Stimulated activated CD4-positive, alpha-beta T cell treated with anti-CD3 and anti-CD28 coated beads, Interleukin-1b, Interleukin-23, amount 100 ng/mL, for 48 hours (primary cell): ENCODE measurements around the gene FHDC1.

Source experiments
- DNase-seq: peaks from one replicate; pipeline ENCODE4 v3.0.0-alpha.2; 2020

FHDC1 gene

DNA sequence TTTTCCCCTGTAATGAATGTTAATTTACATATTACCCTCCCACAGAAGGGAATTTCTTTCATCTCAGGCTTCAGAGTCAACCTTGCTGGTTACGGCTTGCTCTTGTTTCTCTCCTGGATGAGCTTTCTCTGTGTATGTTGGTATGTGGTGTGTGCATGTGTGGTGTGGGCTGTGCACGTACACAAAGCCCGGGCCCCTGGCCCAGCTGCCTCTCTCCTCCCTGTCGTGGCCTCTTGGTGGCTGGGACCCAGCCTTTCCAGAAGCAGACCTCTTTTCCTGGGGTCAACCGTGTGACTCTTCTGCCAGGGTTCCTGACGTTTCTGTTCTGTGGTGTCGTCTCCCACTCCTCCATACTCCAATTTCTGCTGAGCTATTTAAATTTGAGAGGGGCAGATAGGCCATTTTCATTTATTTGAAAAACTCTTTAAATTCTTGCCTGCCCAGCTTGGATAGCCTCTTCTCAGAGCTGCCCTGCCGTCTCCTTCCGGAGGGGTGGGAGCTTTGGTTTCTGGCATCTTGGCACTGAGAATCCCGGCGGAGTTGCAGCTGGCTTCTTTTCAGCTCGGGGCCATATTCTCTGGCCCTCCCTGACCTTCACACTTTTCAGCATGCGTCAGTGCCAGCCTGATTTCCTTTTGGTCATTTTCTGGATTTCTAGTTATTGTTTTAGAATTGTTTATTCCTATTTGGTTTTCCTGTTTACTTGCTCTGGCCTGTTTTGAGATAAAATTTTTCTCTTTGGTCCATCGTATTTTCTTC, 25.1 kb downstream of the FHDC1 start:
- DNase-seq: no peak

- no peak for DNase-seq
These were observed 25.6 kb downstream of the FHDC1 start for GRCh38 chr4:152961773-152962115.

DNA sequence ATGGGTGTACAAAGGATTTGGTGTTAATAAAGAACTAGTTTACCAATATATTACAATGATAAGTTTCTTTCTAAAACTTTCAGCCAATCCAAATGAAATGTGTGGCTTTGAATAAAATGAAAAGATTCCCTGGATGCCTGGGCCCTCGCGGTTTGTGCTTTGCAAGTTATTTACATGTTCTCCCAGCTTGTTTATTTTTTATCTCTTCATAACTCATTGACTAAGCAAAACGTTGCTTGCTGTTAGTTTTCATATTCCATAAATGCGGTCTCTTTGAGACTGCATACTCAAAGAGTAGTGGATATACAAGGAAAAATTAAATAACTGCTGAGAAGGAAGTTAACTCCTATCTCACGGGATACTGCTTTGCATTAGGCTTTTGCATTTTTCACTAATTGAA, 26.0 kb downstream of the FHDC1 start:
- DNase-seq: no peak

- no peak for DNase-seq
These were observed 28.2 kb downstream of the FHDC1 start for GRCh38 chr4:152964335-152964734.

GRCh38 chr4:152965611-152966010, 29.5 kb downstream of the FHDC1 start:
- DNase-seq: no peak

- no peak for DNase-seq
These were observed 31.8 kb downstream of the FHDC1 start for GRCh38 chr4:152967907-152968306.

GRCh38 chr4:152968806-152969394, 32.8 kb downstream of the FHDC1 start:
- no peak for DNase-seq

DNA sequence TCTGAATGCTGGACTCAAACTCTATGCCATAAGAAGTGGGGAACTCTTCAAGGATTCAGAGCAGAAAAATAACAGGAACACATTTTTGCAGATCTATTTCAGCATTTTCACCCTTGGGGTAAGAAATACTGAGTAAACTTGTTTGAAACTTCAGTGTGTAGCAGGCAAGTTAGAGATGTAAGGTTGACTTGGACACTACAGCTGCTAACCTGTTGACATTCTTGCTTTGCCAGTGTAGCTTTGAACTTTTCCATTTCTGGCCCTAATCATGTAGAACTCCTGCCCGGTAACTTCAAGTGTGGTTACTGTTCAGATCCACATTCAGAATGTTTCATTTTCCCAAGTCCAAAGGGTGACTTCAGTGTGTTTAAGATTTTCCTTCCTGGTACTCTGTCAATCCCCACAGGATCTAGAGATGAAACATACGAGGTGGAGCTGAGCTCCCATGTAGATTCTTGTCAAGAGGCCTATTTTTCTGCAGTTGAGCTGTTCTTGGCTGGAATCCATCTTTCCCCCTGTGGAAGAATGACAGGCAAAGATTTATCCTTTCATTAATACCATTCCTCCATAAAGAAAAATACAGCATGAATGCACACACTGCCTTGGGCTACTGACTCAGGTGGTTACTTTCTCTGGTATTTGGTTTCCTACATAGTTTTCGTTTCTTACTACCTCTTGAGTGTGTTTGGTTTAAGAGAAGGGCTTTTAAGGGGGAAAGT, 34.1 kb downstream of the FHDC1 start:
- no peak for DNase-seq

- DNase-seq: no peak
These were observed 34.9 kb downstream of the FHDC1 start for GRCh38 chr4:152971053-152971452.

GRCh38 chr4:152972821-152973628, 36.9 kb downstream of the FHDC1 start:
- no peak for DNase-seq

GRCh38 chr4:152973629-152974467, 37.7 kb downstream of the FHDC1 start:
- DNase-seq: no peak

DNA sequence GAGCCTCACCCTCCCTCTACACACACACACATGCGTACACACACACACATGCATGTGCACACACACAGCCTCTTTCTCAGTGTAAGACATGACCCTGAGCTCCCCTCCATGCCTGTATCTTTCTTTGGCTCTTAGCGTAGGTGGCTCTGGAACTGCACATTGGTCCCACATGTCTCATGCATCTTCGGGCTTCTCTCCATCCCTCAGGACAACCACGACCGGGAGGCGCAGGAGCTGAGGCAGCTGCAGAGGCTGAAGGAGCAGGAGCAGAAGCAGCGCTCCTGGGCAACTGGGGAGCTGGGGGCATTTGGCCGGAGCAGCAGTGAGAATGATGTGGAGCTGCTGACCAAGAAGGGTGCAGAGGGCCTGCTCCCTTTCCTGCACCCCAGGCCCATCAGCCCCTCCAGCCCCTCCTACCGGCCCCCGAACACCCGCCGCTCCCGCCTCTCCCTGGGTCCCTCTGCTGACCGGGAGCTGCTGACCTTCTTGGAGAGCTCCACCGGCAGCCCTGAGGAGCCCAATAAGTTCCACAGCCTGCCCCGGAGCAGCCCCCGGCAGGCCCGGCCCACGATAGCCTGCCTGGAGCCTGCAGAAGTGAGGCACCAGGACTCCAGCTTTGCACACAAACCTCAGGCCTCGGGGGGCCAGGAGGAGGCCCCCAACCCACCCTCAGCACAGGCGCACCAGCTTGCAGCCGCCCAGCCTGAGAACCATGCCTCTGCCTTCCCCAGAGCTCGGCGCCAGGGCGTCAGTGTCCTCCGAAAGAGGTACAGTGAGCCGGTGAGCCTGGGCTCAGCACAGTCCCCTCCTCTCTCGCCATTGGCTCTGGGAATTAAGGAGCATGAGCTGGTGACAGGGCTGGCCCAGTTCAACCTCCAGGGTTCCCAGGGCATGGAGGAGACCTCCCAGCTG, 38.6 kb downstream of the FHDC1 start:
- DNase-seq: no peak

- no peak for DNase-seq
These were observed 39.5 kb downstream of the FHDC1 start for GRCh38 chr4:152975380-152976211.

DNA sequence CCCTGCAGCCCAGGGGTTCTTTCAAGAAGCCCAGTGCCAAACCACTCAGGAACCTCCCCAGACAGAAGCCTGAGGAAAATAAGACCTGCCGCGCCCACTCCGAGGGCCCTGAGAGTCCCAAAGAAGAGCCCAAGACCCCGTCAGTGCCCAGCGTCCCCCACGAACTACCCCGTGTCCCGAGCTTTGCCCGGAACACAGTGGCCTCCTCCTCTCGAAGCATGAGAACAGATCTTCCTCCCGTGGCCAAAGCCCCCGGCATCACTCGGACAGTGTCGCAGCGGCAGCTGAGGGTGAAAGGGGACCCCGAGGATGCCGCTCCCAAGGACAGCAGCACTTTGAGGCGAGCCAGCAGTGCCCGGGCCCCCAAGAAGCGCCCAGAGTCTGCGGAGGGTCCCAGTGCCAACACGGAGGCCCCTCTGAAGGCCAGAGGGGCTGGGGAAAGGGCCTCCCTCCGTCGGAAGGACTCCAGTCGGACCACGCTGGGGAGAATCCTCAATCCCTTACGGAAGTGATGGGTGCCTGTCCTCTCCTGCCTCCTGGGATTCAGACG, 40.2 kb downstream of the FHDC1 start:
- no peak for DNase-seq

DNA sequence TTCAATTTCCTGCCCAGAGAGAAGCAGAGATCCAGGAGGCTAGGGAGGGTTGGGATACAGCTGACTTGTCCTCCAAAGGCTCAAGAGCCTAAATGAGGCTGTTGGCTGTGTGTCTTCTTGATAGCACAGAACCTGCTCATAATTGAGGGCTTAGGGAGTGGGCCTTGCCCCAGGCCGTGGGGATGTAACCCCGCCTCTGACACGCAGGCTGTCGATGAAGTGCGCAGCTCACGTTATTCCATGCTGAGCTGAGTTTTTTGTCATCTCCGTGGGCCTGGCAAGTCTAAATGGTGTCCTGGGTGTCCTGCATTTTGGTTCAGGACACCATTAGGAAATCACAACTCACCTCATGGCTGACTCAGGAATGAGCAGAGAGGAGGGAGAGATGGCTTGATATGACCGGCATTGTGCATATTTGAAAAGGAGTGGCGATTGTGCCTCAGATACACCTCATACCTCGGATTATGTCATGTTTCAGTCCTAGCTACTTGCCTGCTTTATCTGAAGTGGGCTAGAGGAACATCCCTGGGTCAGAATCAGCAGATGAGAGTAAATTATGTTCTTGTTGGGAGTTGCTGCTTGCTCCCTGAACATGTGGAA, 43.7 kb downstream of the FHDC1 start:
- DNase-seq: no peak

DNA sequence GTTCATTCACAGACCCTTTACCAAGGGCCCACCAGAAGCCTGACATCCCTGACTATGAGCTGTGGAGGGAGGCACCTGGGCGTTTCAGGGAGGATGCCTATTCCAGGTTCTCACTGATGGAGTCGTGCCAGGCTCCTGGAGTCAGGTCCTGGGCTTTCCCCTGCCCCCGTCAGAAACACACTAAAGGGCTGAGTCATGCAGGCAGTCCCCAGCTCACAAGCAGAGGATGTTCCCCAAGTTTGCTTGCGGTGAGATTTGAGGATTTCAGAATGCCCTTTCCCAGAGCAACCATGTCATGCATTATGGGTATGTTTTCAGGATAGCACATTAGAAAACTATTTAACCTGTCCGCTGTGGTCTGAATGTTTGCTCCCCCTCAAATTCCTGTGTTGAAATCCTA, 45.2 kb downstream of the FHDC1 start:
- no peak for DNase-seq

DNA sequence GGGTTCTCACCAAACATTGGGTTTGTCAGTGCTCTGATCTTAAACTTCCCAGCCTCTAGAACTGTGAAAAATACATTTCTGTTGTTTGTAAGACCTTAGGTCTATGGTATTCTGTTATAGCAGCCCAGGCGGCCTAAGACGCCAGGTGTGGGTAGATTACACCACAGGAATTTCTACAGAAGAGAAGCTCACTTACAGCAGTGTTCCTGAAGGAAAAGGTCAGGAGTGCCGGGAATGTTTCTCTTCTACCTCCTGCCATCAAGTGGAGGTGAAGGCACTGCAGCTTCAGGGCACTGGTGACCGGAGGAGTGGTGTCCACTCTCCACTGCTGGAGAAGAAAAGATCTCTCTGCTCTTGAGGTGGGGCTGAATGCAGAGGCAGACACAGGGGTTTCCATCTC, 45.7 kb downstream of the FHDC1 start:
- no peak for DNase-seq

DNA sequence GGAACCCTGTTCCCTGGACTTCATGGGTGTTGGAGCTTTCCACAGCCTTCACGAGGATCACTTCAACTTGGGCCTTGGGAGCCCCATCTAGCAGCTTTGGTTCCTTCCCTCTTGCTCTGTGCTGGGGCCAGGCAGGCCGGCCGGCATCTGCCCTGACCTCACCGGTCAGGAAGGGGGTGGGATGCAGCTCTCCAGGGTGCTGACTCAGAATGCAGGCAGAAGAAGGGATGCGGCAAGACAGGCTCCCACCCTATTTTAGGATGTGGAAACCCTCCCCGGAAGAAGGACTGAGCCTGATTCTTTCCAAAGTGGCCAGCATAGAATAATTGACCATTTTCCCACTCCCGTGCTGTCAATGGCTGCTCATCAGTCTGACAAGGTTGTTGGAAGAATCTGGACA, 47.1 kb downstream of the FHDC1 start:
- no peak for DNase-seq

- DNase-seq: no peak
These were observed 47.8 kb downstream of the FHDC1 start for GRCh38 chr4:152983774-152984411.
